K562 (cell line): Measurements from ENCODE around the gene EID2. TPM values are rescaled to one million over a fixed set of nuclear protein-coding genes. Genes with fewer than 3 reads are reported as not detected.

Experiments used
- ATAC-seq: fragments of 200-7000 bp; cut with Tn5 transposase; 3 replicates; pipeline ENCODE4 v1.9.1; 2020; ENCODE audit warnings: moderate library complexity
- BruUV-seq: library from RNA; stranded (reverse); fragments of 400-500 nt; replicated peaks from 2 replicates; lab custom pipeline; 2021; lab: Mats Ljungman, UMichigan
- CTCF ChIA-PET: fragments of 300-600 bp; formaldehyde crosslinking; extraction: SDS; loops from one replicate; lab custom pipeline; 2021; ENCODE audit warnings: low intra/inter-chr PET ratio; lab: Yijun Ruan, JAX
- POLR2A ChIA-PET: fragments of 300-600, 350-650 bp; sonication (Branson Sonifier 250); formaldehyde crosslinking; extraction: SDS; loops from one replicate; lab custom pipeline; 2021; ENCODE audit warnings: antibody characterized with exemption, inconsistent platforms; lab: Yijun Ruan, JAX
- DNase-seq, 4 experiments: peaks; one replicate each; pipeline versions ENCODE4 v3.0.0 to v3.0.0-alpha.2; 2011 to 2018; ENCODE audit warnings: low spot score in 3 of 4, mixed read lengths in 3 of 4; ENCODE audit errors: extremely low read depth in 1 of 4
- FAIRE-seq: peaks from 2 replicates; lab custom pipeline; 2011; peaks lifted over from hg19 to GRCh38; lab: Jason Lieb, UNC
- H2AFZ ChIP-seq: 2 replicates; pipeline ENCODE4 v1.6.0; 2011; ENCODE audit warnings: low read depth, low read length, control low read depth, inconsistent platforms
- H3K27ac ChIP-seq: fragments of 200-600 bp; 3 replicates; pipeline ENCODE4 v1.8.0; 2011; ENCODE audit warnings: low read depth, mild to moderate bottlenecking, control low read depth, inconsistent platforms, low read length, moderate library complexity, mixed read lengths; ENCODE audit errors: extremely low read depth
- H3K27me3 ChIP-seq, 2 experiments: fragments of 300-600 bp in 1 of 2; 2 replicates in 1 of 2; 3 replicates in 1 of 2; pipeline versions ENCODE4 v1.6.0 to v1.8.0; 2011; ENCODE audit warnings: inconsistent platforms in 2 of 2, low read length in 2 of 2, mild to moderate bottlenecking in 1 of 2, mixed read lengths in 1 of 2, moderate library complexity in 1 of 2; ENCODE audit not compliant: control insufficient read depth in 2 of 2, insufficient read depth in 2 of 2
- H3K36me3 ChIP-seq: fragments of 300-600 bp; 3 replicates; pipeline ENCODE4 v1.8.0; 2011; ENCODE audit warnings: mild to moderate bottlenecking, low read length, inconsistent platforms; ENCODE audit not compliant: control insufficient read depth, insufficient read depth
- H3K4me1 ChIP-seq, 2 experiments: fragments of 200-600 bp in 1 of 2; replicated peaks in 1 of 2; 2 replicates in 1 of 2; 3 replicates in 1 of 2; pipeline versions ENCODE4 v1.5.1 to v1.8.0; 2011; ENCODE audit warnings: inconsistent platforms in 2 of 2, low read length in 2 of 2, mild to moderate bottlenecking in 1 of 2, mixed read lengths in 1 of 2, moderate library complexity in 1 of 2; ENCODE audit not compliant: control insufficient read depth in 2 of 2, insufficient read depth in 2 of 2
- H3K4me2 ChIP-seq: 2 replicates; pipeline ENCODE4 v1.6.1; 2011; ENCODE audit warnings: low read length, control low read depth, inconsistent platforms, mixed read lengths; ENCODE audit not compliant: insufficient read depth
- H3K4me3 ChIP-seq: fragments of 200-600 bp; sonication (generic), shearing (Covaris generic); 2 replicates; pipeline ENCODE4 v1.5.1; 2016; ENCODE audit warnings: control low read depth, inconsistent platforms
- H3K79me2 ChIP-seq: fragments of 200-600 bp; 3 replicates; pipeline ENCODE4 v1.8.0; 2011; ENCODE audit warnings: low read length, inconsistent platforms; ENCODE audit not compliant: control insufficient read depth, insufficient read depth
- H3K9ac ChIP-seq, 2 experiments: 2 replicates each; pipeline versions ENCODE4 v1.6.0 to v1.6.1; 2011; ENCODE audit warnings: low read depth in 2 of 2, low read length in 2 of 2, control low read depth in 1 of 2, inconsistent platforms in 1 of 2, mild to moderate bottlenecking in 1 of 2, mixed read lengths in 1 of 2; ENCODE audit not compliant: insufficient read depth in 1 of 2
- H3K9me1 ChIP-seq: one replicate; pipeline ENCODE4 v1.6.0; 2011; ENCODE audit warnings: inconsistent platforms, mild to moderate bottlenecking, low read length, moderate library complexity; ENCODE audit not compliant: control insufficient read depth, insufficient read depth
- H3K9me3 ChIP-seq: replicated peaks from 2 replicates; pipeline ENCODE4 v1.5.1; 2011; ENCODE audit warnings: low read depth, low read length, inconsistent platforms; ENCODE audit not compliant: control insufficient read depth, insufficient read depth
- H4K20me1 ChIP-seq: replicated peaks from 2 replicates; pipeline ENCODE4 v1.6.1; 2011; ENCODE audit warnings: low read length, inconsistent platforms, mixed read lengths; ENCODE audit not compliant: control insufficient read depth, insufficient read depth
- CC2D1A ChIP-seq: fragments of 450-650 bp; IDR thresholded peaks from 2 replicates; pipeline ENCODE4 v1.6.1; 2017; ENCODE audit warnings: mild to moderate bottlenecking
- CREM ChIP-seq: IDR thresholded peaks from 2 replicates; pipeline ENCODE4 v1.6.1; 2014; ENCODE audit warnings: antibody characterized with exemption, low read depth
- CSDE1 ChIP-seq, 2 experiments: fragments of 450-650 bp; IDR thresholded peaks; 2 replicates each; pipeline ENCODE4 v1.6.1; 2016; ENCODE audit warnings: mild to moderate bottlenecking in 1 of 2
- FOXK1 ChIP-seq: sonication (generic); formaldehyde crosslinking; IDR thresholded peaks from 2 replicates; pipeline ENCODE4 v1.8.0; 2022; ENCODE audit warnings: missing genetic modification reagents, mild to moderate bottlenecking, borderline replicate concordance
- GATAD2B ChIP-seq: fragments of 450-650 bp; IDR thresholded peaks from 2 replicates; pipeline ENCODE4 v1.6.1; 2017; ENCODE audit warnings: mild to moderate bottlenecking, borderline replicate concordance
- HDAC3 ChIP-seq: fragments of 450-650 bp; IDR thresholded peaks from 2 replicates; pipeline ENCODE4 v1.6.1; 2018; ENCODE audit warnings: borderline replicate concordance, mild to moderate bottlenecking, moderate library complexity; ENCODE audit not compliant: partially characterized antibody
- KDM5B ChIP-seq: fragments of 200-600 bp; sonication (generic); IDR thresholded peaks from 2 replicates; pipeline ENCODE4 v1.6.1; 2012; ENCODE audit warnings: low read depth, mild to moderate bottlenecking, moderate library complexity, low read length, control low read depth, inconsistent platforms; ENCODE audit not compliant: insufficient replicate concordance
- NELFE ChIP-seq: IDR thresholded peaks from 2 replicates; pipeline ENCODE4 v1.6.1; 2011; ENCODE audit warnings: mild to moderate bottlenecking; ENCODE audit not compliant: insufficient read depth, insufficient read length
- NR3C1 ChIP-seq: sonication (generic); formaldehyde crosslinking; IDR thresholded peaks from 2 replicates; pipeline ENCODE4 v1.8.1; 2022; ENCODE audit warnings: missing genetic modification reagents
- POLR2AphosphoS5 ChIP-seq: IDR thresholded peaks from 2 replicates; pipeline ENCODE4 v1.6.1; 2011; ENCODE audit warnings: mild to moderate bottlenecking, low read depth, low read length, moderate library complexity; ENCODE audit not compliant: control insufficient read depth, insufficient read depth
- SMARCA5 ChIP-seq: fragments of 450-650 bp; IDR thresholded peaks from 2 replicates; pipeline ENCODE4 v1.6.1; 2016
- SP1 ChIP-seq: sonication (generic); formaldehyde crosslinking; IDR thresholded peaks from 2 replicates; pipeline ENCODE4 v1.8.1; 2022; ENCODE audit warnings: mild to moderate bottlenecking, missing genetic modification reagents
- TAF7 ChIP-seq: fragments of 450-650 bp; IDR thresholded peaks from 2 replicates; pipeline ENCODE4 v1.6.1; 2016; ENCODE audit warnings: missing genetic modification characterization, missing compliant biosample characterization
- YY1 ChIP-seq, 3 experiments: IDR thresholded peaks; 2 replicates each; pipeline ENCODE4 v1.6.1; 2011; ENCODE audit warnings: low read length in 2 of 3, mild to moderate bottlenecking in 2 of 3, moderate library complexity in 2 of 3, borderline replicate concordance in 1 of 3, control low read depth in 1 of 3, low read depth in 1 of 3; ENCODE audit not compliant: insufficient read depth in 3 of 3, insufficient replicate concordance in 2 of 3, control insufficient read depth in 1 of 3, insufficient read length in 1 of 3; ENCODE audit errors: extremely low read depth in 1 of 3
- WGBS: fragments of 100-300 bp; shearing (Covaris generic); methylation state at CpG from one replicate; pipeline ENCODE4 v1.1.6; 2016; ENCODE audit warnings: low coverage, mixed read lengths; ENCODE audit not compliant: insufficient coverage; ENCODE audit errors: missing lambda C conversion rate; 5-methylcytosine and 5-hydroxymethylcytosine counted together
- in situ Hi-C: fragments of 300-500 bp; cut with MboI; formaldehyde crosslinking; loops from 4 replicates; pipeline ENCODE4 v1.15.0; 2018; ENCODE audit warnings: inconsistent platforms, mixed read lengths
- intact Hi-C: fragments of 100-400 bp; cut with micrococcal nuclease; formaldehyde crosslinking; loops from 2 replicates; pipeline ENCODE4 v1.14.2; 2022
- polyA plus RNA-seq, 8 experiments: library from polyadenylated mRNA; depleted of rRNA in 4 of 8; stranded (reverse) in 5 of 8; unstranded in 3 of 8; fragments of >200 nt; fragmentation: Nextera tagmentation in 2 of 8; fragmentation: Illumina TruSeq in 1 of 8; extraction: Ambion mirVana in 2 of 8; extraction: Trizol in 1 of 8; gene quantifications; 2 replicates each; pipeline versions ENCODE4 v1.2.1 to v1.2.3, GENCODE V29; 2011 to 2014; ENCODE audit warnings: inconsistent platforms in 1 of 8, missing spikeins in 1 of 8
- total RNA-seq, 7 experiments: library from RNA; depleted of rRNA in 6 of 7; stranded (reverse); fragments of >200 nt in 6 of 7; fragmentation: Illumina TruSeq in 2 of 7; extraction: Trizol in 2 of 7; gene quantifications; 2 replicates each; pipeline versions ENCODE4 v1.2.1 to v1.2.3, GENCODE V29; 2011 to 2021; ENCODE audit warnings: low replicate concordance in 1 of 7
- TF ChIP-seq, protein P1 (sequence below): IDR thresholded peaks from 2 replicates; pipeline ENCODE4 v1.6.1; 2012; ENCODE audit warnings: low read depth, low read length, improper control_type of control experiment, borderline replicate concordance
- TF ChIP-seq, protein P2 (sequence below): fragments of 450-650 bp; conservative IDR thresholded peaks from 2 replicates; pipeline ENCODE4 v1.6.1; 2016; ENCODE audit warnings: missing genetic modification characterization, low read depth, mild to moderate bottlenecking, control low read depth, missing compliant biosample characterization
- TF ChIP-seq, protein P3 (sequence below): fragments of 450-650 bp; formaldehyde crosslinking; IDR thresholded peaks from 2 replicates; pipeline ENCODE4 v1.4.0; 2020; ENCODE audit warnings: mild to moderate bottlenecking, mixed read lengths

Gene EID2
- total and polyA plus RNA-seq, 9 of the 15 experiments (the other 6 are each of a cell fraction or from before 2014, with no cell fraction given), result 2.5 to 18.5 (median 11.3) TPM

DNA sequence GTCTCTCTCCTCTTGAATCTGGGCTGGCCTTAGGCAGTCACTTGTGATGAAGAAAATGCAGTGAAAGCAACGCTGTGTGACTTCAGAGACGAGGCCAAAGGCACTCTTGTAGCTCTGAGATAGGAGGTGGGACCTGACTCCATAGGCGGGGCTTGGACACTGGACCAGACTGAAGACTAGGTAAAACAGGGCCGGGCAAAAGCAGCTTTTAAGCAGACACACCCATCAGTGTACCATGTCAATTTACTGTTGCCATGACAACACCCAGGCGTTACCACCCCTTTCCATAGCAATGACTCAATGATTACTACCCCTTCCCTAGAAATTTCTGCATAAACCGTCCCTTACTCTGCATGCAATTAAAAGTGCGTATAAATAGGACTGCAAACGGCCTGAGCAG is 6.6 kb upstream of the EID2 start (continued):
- TF ChIP-seq SP1 (CRISPR knock-in tag), result no peak
- peak; percentile 73 for TF ChIP-seq CC2D1A
- peak in 1 of 2 experiments; percentile 32; a peak in 1 of 4 replicates for TF ChIP-seq CSDE1 (IDR thresholded peaks at IDR 0.05)

DNA sequence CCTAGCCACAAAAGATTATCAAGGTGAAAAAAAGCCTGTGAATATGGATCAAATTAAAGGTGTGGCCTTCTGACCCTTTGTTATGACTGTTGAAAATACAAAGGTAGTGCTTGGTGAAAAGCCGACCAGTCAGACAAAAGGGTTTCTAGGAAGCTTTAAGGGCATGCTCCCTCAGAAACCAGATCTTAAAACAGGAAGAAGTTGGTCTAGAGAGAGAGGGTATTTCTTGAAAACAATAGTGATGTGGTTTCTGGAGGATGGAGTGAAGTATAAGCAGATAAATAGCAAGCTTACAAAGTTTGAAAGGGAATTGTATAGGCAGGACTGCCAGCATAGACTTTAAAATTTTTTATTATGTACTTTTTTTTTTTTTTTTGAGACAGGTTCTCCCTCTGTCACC is 5.0 kb upstream of the EID2 start:
- no peak for FAIRE-seq
- ATAC-seq, result no peak
- no peak for TF ChIP-seq TAF7 (tag)
- TF ChIP-seq KDM5B, result no peak
- TF ChIP-seq FOXK1 (CRISPR knock-in tag), result no peak
- TF ChIP-seq, protein P1, sequence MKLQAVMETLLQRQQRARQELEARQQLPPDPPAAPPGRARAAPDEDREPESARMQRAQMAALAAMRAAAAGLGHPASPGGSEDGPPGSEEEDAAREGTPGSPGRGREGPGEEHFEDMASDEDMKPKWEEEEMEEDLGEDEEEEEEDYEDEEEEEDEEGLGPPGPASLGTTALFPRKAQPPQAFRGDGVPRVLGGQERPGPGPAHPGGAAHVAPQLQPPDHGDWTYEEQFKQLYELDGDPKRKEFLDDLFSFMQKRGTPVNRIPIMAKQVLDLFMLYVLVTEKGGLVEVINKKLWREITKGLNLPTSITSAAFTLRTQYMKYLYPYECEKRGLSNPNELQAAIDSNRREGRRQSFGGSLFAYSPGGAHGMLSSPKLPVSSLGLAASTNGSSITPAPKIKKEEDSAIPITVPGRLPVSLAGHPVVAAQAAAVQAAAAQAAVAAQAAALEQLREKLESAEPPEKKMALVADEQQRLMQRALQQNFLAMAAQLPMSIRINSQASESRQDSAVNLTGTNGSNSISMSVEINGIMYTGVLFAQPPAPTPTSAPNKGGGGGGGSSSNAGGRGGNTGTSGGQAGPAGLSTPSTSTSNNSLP, result no peak
- TF ChIP-seq, protein P2, sequence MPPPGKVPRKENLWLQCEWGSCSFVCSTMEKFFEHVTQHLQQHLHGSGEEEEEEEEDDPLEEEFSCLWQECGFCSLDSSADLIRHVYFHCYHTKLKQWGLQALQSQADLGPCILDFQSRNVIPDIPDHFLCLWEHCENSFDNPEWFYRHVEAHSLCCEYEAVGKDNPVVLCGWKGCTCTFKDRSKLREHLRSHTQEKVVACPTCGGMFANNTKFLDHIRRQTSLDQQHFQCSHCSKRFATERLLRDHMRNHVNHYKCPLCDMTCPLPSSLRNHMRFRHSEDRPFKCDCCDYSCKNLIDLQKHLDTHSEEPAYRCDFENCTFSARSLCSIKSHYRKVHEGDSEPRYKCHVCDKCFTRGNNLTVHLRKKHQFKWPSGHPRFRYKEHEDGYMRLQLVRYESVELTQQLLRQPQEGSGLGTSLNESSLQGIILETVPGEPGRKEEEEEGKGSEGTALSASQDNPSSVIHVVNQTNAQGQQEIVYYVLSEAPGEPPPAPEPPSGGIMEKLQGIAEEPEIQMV (tag), result no peak
- no peak for TF ChIP-seq SMARCA5
- no peak for TF ChIP-seq HDAC3
- TF ChIP-seq CREM, result no peak
- TF ChIP-seq, protein P3, sequence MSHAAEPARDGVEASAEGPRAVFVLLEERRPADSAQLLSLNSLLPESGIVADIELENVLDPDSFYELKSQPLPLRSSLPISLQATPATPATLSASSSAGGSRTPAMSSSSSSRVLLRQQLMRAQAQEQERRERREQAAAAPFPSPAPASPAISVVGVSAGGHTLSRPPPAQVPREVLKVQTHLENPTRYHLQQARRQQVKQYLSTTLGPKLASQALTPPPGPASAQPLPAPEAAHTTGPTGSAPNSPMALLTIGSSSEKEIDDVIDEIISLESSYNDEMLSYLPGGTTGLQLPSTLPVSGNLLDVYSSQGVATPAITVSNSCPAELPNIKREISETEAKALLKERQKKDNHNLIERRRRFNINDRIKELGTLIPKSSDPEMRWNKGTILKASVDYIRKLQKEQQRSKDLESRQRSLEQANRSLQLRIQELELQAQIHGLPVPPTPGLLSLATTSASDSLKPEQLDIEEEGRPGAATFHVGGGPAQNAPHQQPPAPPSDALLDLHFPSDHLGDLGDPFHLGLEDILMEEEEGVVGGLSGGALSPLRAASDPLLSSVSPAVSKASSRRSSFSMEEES (CRISPR knock-in tag), result no peak
- TF ChIP-seq YY1 (IDR thresholded peaks at IDR 0.05; ENCODE audit: borderline replicate concordance in 1 of 3, control insufficient read depth in 1 of 3, extremely low read depth in 1 of 3, insufficient read depth in 3 of 3, insufficient read length in 1 of 3, insufficient replicate concordance in 2 of 3, low read depth in 1 of 3, low read length in 2 of 3), result no peak
- no peak for TF ChIP-seq NR3C1
- no peak for TF ChIP-seq NELFE
- no peak for TF ChIP-seq POLR2AphosphoS5
- TF ChIP-seq GATAD2B, result no peak

More for the DNA sequence above, 5.0 kb upstream of the EID2 start:
- Histone ChIP-seq H3K79me2 (no peaks in the 10 kb centered on the region), H3K27ac (no peak overlapping the region), H4K20me1 (no peaks in the 10 kb centered on the region), H3K9me1 (no peaks in the 10 kb centered on the region), H2AFZ (no peak overlapping the region), H3K4me2 (no peak overlapping the region), H3K9me3 (no peaks in the 10 kb centered on the region), H3K4me1 (peaks cover under 1 to 6% of the 10 kb centered on the region in 2 experiments; a peak in 3 of 5 replicates), H3K36me3 (no peaks in the 10 kb centered on the region), H3K9ac (no peak overlapping the region), H3K27me3 (peaks cover 11 to 16% of the 10 kb centered on the region in 2 experiments; a peak in 3 of 5 replicates), H3K4me3 (no peak overlapping the region)
- intact Hi-C loops, result no loop called here
- WGBS, result 0% methylated on average over 1 of the region's 1 CpG
- ChIA-PET CTCF (no interaction called here), POLR2A (interaction anchor here (0.6 kb wide), 1 partner anchor 1881 kb away, joined by 3 read pairs; no protein-coding TSS in a partner anchor)
- in situ Hi-C loops, result no loop called here
- no peak for DNase-seq
- no TSS peak for BruUV-seq
